ENCODE results near the gene MGAT4A.
A peak's percentile ranks its signal among the peaks of the same experiment; 100 is the strongest.

The MGAT4A gene

DNA sequence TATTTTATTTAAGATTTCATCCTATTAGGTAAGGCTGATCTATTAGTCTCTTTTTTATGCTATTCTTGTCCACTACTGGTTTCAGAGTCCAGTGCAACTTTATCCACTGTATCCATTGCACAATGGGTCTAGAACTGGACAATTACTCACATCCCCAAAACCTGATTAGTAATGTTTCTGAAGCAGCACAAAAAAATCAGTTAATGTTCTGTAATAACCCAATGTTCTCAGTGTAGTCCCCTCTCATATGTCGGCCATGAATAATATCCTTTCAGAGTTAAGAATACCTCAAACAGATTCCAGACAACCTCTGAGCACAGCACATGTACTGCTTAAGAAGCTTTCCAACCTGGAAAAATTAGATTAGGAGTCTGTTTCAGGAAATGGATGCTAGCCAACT is 29.7 kb downstream of the MGAT4A start:
- peak; percentile 31 to 85 for DNase-seq (ENCODE audit: low read depth in 2 of 2)
- TF ChIP-seq CTCF (IDR thresholded peaks at IDR 0.05; ENCODE audit: low read depth, low read length), result no peak

GRCh38 chr2:98698896-98699295 is 32.0 kb downstream of the MGAT4A start:
- DNase-seq (ENCODE audit: low read depth in 2 of 2), result no peak
- H3K4me3 ChIP-seq (replicated peaks in 1 of 2; ENCODE audit: low read depth in 2 of 2, low read length in 2 of 2), result no peak overlapping the region
- TF ChIP-seq CTCF (IDR thresholded peaks at IDR 0.05; ENCODE audit: low read depth, low read length), result no peak

More for the DNA sequence above, 29.7 kb downstream of the MGAT4A start:
- H3K4me3 ChIP-seq (replicated peaks in 1 of 2; ENCODE audit: low read depth in 2 of 2, low read length in 2 of 2), result no peak overlapping the region

- TF ChIP-seq CTCF (IDR thresholded peaks at IDR 0.05; ENCODE audit: low read depth, low read length), result no peak
- H3K4me3 ChIP-seq (replicated peaks in 1 of 2; ENCODE audit: low read depth in 2 of 2, low read length in 2 of 2), result no peak overlapping the region
- no peak for DNase-seq (ENCODE audit: low read depth in 2 of 2)
Measured at GRCh38 chr2:98697651-98698337, 33.1 kb downstream of the MGAT4A start.

DNA sequence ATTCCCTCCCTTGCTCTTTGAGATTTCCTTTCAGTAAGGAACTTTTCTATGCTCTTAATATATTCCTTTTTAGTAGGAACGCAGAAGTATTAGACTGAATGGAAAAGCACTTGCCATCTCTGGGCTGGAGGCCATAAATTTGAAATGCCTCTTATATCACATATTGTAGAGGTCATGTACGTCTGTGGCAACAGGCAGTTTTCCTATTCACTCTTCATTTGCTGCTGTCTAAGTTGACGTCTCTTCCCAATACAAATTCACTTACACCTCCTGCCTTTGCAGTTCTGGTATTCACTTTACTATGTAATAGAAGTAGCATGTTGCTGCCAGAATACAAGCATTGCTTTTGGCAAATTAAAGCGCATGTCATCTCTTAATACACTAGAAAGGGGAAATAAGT is 34.7 kb downstream of the MGAT4A start:
- H3K4me3 ChIP-seq (replicated peaks in 1 of 2; ENCODE audit: low read depth in 2 of 2, low read length in 2 of 2), result no peak overlapping the region

DNA sequence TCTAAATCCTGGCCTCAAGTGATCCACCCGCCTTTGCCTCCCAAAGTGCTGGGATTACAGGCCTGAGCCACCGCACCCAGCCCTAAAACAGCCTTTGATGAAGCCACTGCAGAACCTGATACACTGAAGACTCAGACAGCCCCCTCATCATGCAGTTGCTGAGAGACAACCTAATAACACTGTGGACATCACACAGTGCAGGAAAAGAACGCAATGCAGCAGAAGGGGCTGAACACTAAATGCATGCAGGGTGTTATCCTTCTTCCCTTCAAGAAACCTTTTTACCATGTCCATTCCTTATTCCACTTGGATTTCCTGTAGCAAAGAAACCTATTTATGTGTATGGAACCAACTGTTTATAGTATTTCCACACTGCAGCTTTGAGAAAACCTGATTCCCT is 35.7 kb downstream of the MGAT4A start:
- DNase-seq (ENCODE audit: low read depth in 2 of 2), result no peak
- TF ChIP-seq CTCF (IDR thresholded peaks at IDR 0.05; ENCODE audit: low read depth, low read length), result no peak
- H3K4me3 ChIP-seq (replicated peaks in 1 of 2; ENCODE audit: low read depth in 2 of 2, low read length in 2 of 2), result no peak overlapping the region

More for the DNA sequence above, 34.7 kb downstream of the MGAT4A start:
- no peak for TF ChIP-seq CTCF (IDR thresholded peaks at IDR 0.05; ENCODE audit: low read depth, low read length)
- DNase-seq (ENCODE audit: low read depth in 2 of 2), result no peak

DNA sequence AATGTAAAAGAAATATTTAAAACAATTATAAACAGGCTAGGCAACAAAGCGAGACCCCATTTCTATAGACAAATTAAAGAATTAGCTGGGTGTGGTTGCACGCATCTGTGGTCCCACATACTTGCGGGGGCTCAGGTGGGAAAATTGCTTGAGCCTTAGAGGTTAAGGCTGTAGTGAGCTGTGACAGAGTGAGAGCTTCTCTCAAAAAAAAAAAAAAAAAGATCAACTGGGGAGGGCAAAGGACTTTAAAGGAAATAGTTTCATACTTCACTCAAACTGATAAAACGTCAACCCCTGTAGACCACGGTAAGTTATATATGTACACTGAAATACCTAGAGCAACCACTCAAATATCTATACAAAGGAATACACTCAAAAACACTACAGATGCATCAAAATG is 37.5 kb downstream of the MGAT4A start:
- H3K4me3 ChIP-seq (replicated peaks in 1 of 2; ENCODE audit: low read depth in 2 of 2, low read length in 2 of 2), result no peak overlapping the region
- DNase-seq (ENCODE audit: low read depth in 2 of 2), result no peak
- TF ChIP-seq CTCF (IDR thresholded peaks at IDR 0.05; ENCODE audit: low read depth, low read length), result no peak

Measured in cardiac fibroblast (primary cell).